IPS-18a (cell line): Measurements from ENCODE around the gene DNAJB5.

Experiments
- H3K27ac ChIP-seq: one replicate; pipeline ENCODE4 v1.5.1; 2013; ENCODE audit warnings: low read length
- H3K27me3 ChIP-seq: one replicate; pipeline ENCODE4 v1.6.1; 2013; ENCODE audit warnings: mild to moderate bottlenecking, low read length; ENCODE audit not compliant: control insufficient read depth, insufficient read depth
- H3K36me3 ChIP-seq: one replicate; pipeline ENCODE4 v1.6.1; 2013; ENCODE audit warnings: low read depth, low read length; ENCODE audit not compliant: control insufficient read depth
- H3K4me1 ChIP-seq: one replicate; pipeline ENCODE4 v1.6.1; 2013; ENCODE audit warnings: low read depth, low read length; ENCODE audit not compliant: control insufficient read depth
- H3K4me3 ChIP-seq: one replicate; pipeline ENCODE4 v1.5.1; 2013; ENCODE audit warnings: low read length
- H3K9ac ChIP-seq: one replicate; pipeline ENCODE4 v1.6.1; 2013; ENCODE audit warnings: mild to moderate bottlenecking, low read length, moderate library complexity
- H3K9me3 ChIP-seq: one replicate; pipeline ENCODE4 v1.6.1; 2013; ENCODE audit warnings: low read depth, low read length; ENCODE audit not compliant: control insufficient read depth

DNAJB5 gene

DNA sequence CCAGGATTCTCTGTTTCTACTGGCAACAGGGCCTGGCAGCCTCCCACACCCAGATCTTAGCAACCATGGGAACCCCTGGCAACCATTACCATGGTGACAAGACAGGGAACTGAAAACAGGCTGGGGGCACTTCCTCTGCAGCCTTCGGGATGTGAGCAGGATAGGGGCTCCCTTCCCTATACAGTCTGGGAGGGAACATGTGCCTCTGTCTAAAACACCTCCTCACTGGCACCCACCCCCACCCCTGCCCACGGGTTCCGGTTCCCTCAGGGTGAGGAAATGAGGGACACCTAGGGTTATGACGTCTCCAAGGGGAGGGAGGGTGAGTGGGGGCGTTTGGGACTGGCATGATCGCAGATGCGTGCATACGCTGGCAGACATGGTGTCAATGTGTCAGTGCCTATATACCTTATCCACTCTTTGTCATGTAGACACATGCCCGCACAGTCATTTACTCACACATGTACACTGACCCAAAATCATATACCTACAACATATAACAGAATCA lies 3.0 kb upstream of the DNAJB5 start:
- no peak overlapping the region for H3K9ac ChIP-seq
- H3K4me1 ChIP-seq = peaks cover 5% of the 10 kb centered on the region
- no peak overlapping the region for H3K4me3 ChIP-seq
- no peak overlapping the region for H3K27ac ChIP-seq
- H3K27me3 ChIP-seq = no peaks in the 10 kb centered on the region
- H3K36me3 ChIP-seq = no peaks in the 10 kb centered on the region
- H3K9me3 ChIP-seq = no peaks in the 10 kb centered on the region

DNA sequence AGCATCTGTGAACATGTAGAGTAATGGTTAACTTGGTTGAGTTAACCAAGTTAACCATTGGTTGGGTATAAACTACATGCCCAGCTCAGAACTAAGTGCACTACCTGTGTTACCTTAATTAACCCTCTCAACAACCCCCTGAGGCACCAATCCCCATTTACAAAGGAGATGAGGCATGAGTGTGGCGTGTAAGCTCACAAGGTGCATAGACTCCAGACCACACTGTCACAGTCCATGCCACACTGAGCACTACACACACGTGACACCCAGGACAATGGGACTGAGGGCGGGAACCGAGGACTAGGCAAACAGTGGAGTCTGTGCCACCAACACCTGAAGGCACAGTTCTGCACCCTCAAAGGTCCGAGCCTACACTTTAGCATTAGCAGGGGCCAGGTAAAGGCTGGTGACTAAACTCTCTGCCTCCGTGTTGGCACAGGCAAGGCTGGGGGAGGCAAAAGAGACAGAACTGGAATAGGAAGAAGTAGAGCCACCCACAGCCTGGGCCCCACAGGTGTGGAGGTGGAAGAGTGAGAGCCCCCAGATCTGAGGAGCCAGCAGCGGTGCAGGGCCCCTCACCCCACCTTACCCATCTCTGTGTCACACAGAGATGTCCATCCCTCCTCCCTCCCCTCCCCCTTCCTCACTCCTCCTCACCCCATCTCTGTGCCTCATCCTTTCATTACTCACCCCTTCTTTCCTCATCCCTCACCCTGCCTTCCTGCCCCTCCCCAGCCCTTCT lies 2.2 kb upstream of the DNAJB5 start:
- Histone ChIP-seq H3K36me3 (no peaks in the 10 kb centered on the region), H3K27ac (no peak overlapping the region), H3K27me3 (no peaks in the 10 kb centered on the region), H3K9me3 (no peaks in the 10 kb centered on the region), H3K9ac (no peak overlapping the region), H3K4me1 (peaks cover 13% of the 10 kb centered on the region), H3K4me3 (no peak overlapping the region)

DNA sequence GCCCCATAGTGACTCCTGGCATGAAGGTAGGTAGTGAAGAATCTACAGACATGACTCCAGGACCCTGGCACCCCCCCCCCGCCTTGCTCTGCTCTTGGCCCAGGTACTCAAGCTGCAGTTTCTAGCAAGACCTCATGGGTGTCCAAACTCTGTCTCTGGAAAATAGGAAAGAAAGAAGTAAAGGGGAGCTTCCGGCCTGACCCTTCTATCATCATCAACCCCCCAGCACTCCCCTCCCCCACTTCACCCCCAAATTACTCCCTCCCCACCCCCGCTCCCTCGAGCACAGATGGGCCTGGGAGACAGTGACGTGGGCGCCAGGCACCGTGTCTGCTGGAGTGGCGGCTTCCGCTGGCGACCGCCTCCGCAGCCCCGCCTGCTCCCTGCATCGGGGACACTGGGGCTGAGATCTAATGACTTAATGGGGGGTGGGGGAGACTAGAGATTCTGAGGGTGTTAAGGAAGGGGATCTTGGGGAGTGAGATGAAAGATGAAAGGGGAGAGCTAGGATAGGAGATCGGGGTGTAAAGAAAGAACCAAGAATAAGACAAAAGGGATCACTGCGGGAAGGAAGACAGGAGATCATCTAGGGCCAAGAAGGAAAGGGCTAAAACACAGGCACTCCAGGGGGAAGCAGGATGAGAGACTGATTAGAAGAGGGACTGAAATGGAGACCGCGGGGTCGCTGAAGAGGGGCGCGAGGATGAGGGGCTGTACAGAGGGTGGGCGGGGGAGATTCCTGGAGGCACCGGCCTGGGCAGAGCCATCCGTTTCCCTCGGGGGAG lies 1.1 kb upstream of the DNAJB5 start:
- Histone ChIP-seq H3K27me3 (no peaks in the 10 kb centered on the region), H3K4me1 (peaks cover 24% of the 10 kb centered on the region), H3K27ac (peak overlapping the region; percentile 97), H3K4me3 (peak overlapping the region; percentile 74), H3K9ac (peak overlapping the region; percentile 68), H3K9me3 (no peaks in the 10 kb centered on the region), H3K36me3 (no peaks in the 10 kb centered on the region)

DNA sequence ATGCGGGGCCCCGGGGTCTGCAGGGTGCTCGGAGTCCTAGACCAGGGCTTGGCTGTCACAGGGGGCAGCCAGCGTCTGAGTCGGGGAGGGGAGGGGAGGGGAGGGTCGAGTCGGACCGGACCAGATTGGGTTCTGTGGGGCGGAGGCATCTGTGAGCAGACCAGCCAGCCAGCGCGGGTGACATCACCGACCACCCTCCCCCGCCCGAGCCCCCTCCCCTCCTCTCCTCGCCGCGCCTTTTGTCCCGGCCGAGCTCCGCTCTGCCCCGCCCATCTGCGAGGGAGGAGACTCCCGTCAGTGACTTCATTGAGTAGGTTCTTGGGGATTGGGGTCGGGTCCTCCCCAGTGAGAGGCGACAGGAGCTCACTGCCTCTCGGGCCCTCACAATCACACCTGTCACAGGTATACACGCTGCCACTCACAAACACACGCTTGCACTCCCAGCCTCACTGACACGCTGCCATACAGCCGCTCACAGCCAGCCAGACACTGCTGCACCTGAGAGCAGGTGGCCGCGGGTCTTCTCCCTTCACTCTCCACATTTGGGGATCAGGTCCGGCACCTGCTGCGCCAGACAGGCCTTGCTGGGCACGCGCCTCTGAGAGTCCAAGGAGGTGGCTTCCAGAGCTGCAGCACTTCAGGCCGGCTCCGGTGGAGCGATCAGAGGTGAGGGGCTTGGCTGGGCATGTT lies 546 bp downstream of the DNAJB5 start:
- Histone ChIP-seq H3K9ac (peak overlapping the region; percentile 85), H3K9me3 (no peaks in the 10 kb centered on the region), H3K27ac (peak overlapping the region; percentile 66), H3K4me3 (peak overlapping the region; percentile 74), H3K27me3 (no peaks in the 10 kb centered on the region), H3K36me3 (peaks cover 6% of the 10 kb centered on the region), H3K4me1 (peaks cover 38% of the 10 kb centered on the region)

DNA sequence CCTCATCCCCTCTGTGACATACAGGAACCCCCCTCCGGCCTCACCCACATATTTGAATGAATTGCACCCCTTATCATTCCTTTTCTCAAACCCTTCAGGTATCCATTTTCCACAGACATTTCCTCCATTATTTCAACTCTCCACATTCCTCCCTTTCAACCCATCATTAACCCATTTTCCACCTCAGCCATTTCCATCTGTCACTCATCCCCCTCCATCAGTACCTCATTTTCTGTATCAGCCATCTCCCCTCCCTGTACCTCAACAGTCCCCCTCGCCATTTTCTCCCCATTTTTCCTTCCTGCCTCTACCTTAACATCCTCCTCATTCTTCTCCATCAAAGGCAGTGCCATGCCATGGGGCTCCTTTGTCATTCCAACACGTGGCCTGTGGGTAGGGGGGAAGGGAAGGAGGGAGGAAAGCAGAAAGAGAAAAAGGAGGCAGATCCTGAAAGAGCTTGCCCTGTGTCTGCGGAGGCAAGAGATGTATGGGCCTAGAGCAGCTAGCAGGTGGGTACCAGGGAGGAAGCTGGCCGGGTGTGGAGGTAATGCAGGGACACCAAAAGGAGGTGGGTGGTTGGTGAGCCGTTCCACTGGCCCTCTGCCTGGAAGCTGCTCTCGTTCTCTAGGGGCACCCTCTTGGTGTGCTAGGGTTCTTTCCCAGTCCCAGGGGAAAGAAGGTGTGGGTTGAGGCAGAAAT lies 1.5 kb downstream of the DNAJB5 start:
- peak overlapping the region; percentile 74 for H3K4me3 ChIP-seq

DNA sequence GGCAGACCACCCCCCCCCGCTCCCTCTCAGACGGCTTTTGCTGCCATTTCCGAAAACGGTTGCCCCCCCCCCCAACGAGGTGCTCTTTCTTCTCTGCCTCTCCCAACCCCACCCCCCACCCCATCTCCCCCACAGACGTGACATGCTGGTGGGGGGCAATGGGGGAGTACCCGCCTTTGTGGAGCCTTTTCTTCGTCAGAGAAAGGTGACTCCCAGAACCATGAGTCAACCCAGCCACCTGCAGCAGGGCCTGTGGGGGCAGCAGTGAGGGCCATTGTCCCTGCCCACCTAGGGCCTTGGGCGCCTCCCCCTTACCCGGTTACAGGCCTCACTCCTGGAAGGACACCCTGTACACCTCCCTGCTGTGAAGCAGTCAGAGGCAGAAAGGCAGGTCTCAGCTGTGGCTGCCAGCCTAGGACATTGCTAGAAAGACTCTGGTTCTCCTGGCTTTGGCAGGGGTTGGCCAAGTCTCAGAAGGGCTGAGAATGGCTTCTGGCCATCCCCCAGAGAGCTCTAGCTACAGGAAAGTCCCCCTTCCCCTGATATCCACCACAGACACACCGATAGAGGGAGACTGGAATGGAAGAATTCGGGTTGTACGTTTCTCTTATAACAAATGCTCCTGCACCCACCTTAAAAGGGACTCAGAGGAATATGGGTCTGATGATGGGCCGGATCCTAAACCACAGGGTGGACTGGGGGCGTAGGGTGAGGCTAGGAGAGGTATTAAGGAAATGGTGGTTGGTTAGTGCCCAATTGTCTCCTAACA lies 2.2 kb downstream of the DNAJB5 start:
- H3K4me1 ChIP-seq = peaks cover 38% of the 10 kb centered on the region

More for the DNA sequence above, 1.5 kb downstream of the DNAJB5 start:
- H3K9ac ChIP-seq = peak overlapping the region; percentile 85
- H3K27me3 ChIP-seq = no peaks in the 10 kb centered on the region
- peak overlapping the region; percentile 66 for H3K27ac ChIP-seq
- H3K9me3 ChIP-seq = no peaks in the 10 kb centered on the region
- peaks cover 16% of the 10 kb centered on the region for H3K36me3 ChIP-seq
- peaks cover 38% of the 10 kb centered on the region for H3K4me1 ChIP-seq

DNA sequence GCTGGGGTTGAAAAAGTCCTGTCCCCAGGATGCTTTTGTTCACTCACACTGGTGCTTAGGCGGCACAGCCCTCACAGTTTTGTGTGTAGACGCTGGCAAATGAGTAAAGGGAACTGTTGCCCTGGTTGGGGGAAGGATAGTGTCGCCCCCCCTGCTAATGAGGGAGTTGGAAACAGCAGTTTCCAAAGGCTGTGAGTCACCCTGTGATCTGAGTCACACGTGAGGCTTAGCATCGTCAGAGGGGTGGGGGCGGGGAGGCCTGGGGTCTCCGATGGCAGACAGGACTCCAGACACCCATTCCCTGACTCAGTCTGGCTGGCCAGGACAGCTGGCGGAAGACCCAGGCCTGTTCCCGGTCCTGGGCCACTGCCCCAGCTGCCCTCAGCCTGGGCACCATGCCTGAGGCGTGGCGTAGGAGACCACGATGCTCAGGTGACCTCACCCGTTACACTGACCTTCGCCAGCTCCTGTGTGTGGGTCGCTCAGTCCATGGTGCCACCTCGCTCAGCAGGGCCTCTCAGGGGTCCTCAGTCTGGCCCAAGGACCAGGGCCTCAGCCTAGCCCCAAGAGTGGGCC lies 2.9 kb downstream of the DNAJB5 start:
- Histone ChIP-seq H3K4me1 (peaks cover 38% of the 10 kb centered on the region), H3K36me3 (peaks cover 30% of the 10 kb centered on the region), H3K27ac (peak overlapping the region; percentile 93), H3K9ac (peak overlapping the region; percentile 85), H3K9me3 (no peaks in the 10 kb centered on the region), H3K27me3 (no peaks in the 10 kb centered on the region), H3K4me3 (peak overlapping the region; percentile 74)

More for the DNA sequence above, 2.2 kb downstream of the DNAJB5 start:
- peak overlapping the region; percentile 74 for H3K4me3 ChIP-seq
- H3K9ac ChIP-seq = peak overlapping the region; percentile 85
- H3K9me3 ChIP-seq = no peaks in the 10 kb centered on the region
- H3K27ac ChIP-seq = peak overlapping the region; percentile 93
- peaks cover 23% of the 10 kb centered on the region for H3K36me3 ChIP-seq
- no peaks in the 10 kb centered on the region for H3K27me3 ChIP-seq

DNA sequence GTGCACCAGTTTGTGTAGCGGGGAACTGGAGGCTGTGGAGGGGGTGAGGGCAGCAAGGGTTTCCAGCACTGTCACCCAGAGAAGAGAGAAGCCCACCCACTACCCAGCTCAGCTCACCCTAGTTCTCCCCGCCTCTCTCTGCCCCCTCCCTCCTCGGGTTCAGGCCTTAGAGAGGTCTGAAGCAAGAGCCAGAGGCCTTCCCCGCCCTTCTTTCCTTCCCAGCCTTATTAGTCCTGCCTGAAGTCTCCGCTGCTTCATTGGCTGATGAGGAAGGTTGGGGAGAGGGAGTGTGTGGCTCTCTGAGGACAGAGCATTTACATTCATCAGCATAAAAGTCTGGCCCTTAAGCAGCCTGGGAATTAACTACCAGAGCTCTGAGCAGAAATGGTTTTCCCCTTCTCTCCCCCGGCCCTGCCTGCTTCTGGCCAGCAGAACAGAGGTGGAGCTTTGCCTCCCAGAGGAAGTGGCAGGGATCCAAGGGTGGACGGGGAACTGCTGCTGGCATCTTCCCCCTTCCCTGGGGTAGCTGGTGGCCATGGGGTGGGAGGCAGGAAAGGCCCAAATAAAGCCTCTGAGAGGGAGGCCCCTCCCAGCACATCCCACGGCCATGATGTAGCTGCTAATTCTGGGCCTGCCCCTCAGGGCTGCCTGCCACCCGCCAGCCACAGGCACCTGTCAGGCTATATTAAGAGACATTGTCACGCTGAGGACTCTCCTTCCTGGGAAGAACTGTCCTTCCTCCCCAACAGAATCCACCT lies 4.1 kb downstream of the DNAJB5 start:
- Histone ChIP-seq H3K36me3 (peaks cover 36% of the 10 kb centered on the region), H3K4me3 (peak overlapping the region; percentile 18), H3K27ac (no peak overlapping the region), H3K9ac (peak overlapping the region; percentile 16), H3K9me3 (no peaks in the 10 kb centered on the region), H3K4me1 (peaks cover 38% of the 10 kb centered on the region), H3K27me3 (no peaks in the 10 kb centered on the region)

DNA sequence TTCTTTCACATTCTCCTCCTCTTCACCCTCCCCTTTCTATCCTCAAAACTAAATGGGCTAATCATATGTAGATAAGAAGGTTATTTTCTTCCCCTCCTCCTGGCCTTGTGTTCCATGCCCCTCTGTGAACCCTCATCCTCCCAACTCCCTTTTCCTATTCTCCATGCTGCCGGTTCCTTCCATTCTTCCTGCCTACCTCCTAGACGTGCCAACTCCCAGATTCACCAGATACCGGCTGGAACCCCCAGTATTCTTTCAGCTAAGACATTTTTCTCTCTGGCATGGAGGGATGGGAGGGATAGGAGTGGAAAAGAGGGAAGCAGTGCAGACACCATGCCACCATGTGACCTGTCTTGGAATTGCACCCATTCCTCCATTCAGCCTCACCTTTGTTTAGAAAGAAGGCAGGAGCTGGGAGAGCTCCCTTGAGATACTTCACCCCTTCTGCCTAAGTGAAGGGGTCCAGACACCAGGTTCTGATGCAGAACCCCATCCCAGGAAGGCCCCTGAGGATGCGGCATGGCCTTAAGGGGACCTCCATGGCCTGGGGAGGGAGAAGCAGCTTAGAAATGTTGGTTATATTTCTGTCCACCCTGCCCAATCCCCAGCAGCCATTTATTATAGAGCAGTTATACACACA lies 4.8 kb downstream of the DNAJB5 start:
- no peaks in the 10 kb centered on the region for H3K27me3 ChIP-seq
- H3K4me3 ChIP-seq = no peak overlapping the region
- H3K9ac ChIP-seq = no peak overlapping the region
- peaks cover 38% of the 10 kb centered on the region for H3K4me1 ChIP-seq
- peaks cover 36% of the 10 kb centered on the region for H3K36me3 ChIP-seq
- no peak overlapping the region for H3K27ac ChIP-seq
- no peaks in the 10 kb centered on the region for H3K9me3 ChIP-seq
